K562 (cell line): ENCODE data around the gene RYR3. TPM values are rescaled to one million over a fixed set of nuclear protein-coding genes. Genes with fewer than 3 reads are reported as not detected.

ENCODE experiments used
- ATAC-seq: fragments of 200-7000 bp; cut with Tn5 transposase; 3 replicates; pipeline ENCODE4 v1.9.1; 2020; ENCODE audit warnings: moderate library complexity
- BruUV-seq: library from RNA; stranded (reverse); fragments of 400-500 nt; replicated peaks from 2 replicates; lab custom pipeline; 2021; lab: Mats Ljungman, UMichigan
- CTCF ChIA-PET: fragments of 300-600 bp; formaldehyde crosslinking; extraction: SDS; loops from one replicate; lab custom pipeline; 2021; ENCODE audit warnings: low intra/inter-chr PET ratio; lab: Yijun Ruan, JAX
- POLR2A ChIA-PET: fragments of 300-600, 350-650 bp; sonication (Branson Sonifier 250); formaldehyde crosslinking; extraction: SDS; loops from one replicate; lab custom pipeline; 2021; ENCODE audit warnings: antibody characterized with exemption, inconsistent platforms; lab: Yijun Ruan, JAX
- DNase-seq, 4 experiments: peaks; one replicate each; pipeline versions ENCODE4 v3.0.0 to v3.0.0-alpha.2; 2011 to 2018; ENCODE audit warnings: low spot score in 3 of 4, mixed read lengths in 3 of 4; ENCODE audit errors: extremely low read depth in 1 of 4
- FAIRE-seq: peaks from 2 replicates; lab custom pipeline; 2011; peaks lifted over from hg19 to GRCh38; lab: Jason Lieb, UNC
- H2AFZ ChIP-seq: 2 replicates; pipeline ENCODE4 v1.6.0; 2011; ENCODE audit warnings: low read depth, low read length, control low read depth, inconsistent platforms
- H3K27ac ChIP-seq: fragments of 200-600 bp; 3 replicates; pipeline ENCODE4 v1.8.0; 2011; ENCODE audit warnings: low read depth, mild to moderate bottlenecking, control low read depth, inconsistent platforms, low read length, moderate library complexity, mixed read lengths; ENCODE audit errors: extremely low read depth
- H3K27me3 ChIP-seq, 2 experiments: fragments of 300-600 bp in 1 of 2; 2 replicates in 1 of 2; 3 replicates in 1 of 2; pipeline versions ENCODE4 v1.6.0 to v1.8.0; 2011; ENCODE audit warnings: inconsistent platforms in 2 of 2, low read length in 2 of 2, mild to moderate bottlenecking in 1 of 2, mixed read lengths in 1 of 2, moderate library complexity in 1 of 2; ENCODE audit not compliant: control insufficient read depth in 2 of 2, insufficient read depth in 2 of 2
- H3K36me3 ChIP-seq: fragments of 300-600 bp; 3 replicates; pipeline ENCODE4 v1.8.0; 2011; ENCODE audit warnings: mild to moderate bottlenecking, low read length, inconsistent platforms; ENCODE audit not compliant: control insufficient read depth, insufficient read depth
- H3K4me1 ChIP-seq, 2 experiments: fragments of 200-600 bp in 1 of 2; replicated peaks in 1 of 2; 2 replicates in 1 of 2; 3 replicates in 1 of 2; pipeline versions ENCODE4 v1.5.1 to v1.8.0; 2011; ENCODE audit warnings: inconsistent platforms in 2 of 2, low read length in 2 of 2, mild to moderate bottlenecking in 1 of 2, mixed read lengths in 1 of 2, moderate library complexity in 1 of 2; ENCODE audit not compliant: control insufficient read depth in 2 of 2, insufficient read depth in 2 of 2
- H3K4me2 ChIP-seq: 2 replicates; pipeline ENCODE4 v1.6.1; 2011; ENCODE audit warnings: low read length, control low read depth, inconsistent platforms, mixed read lengths; ENCODE audit not compliant: insufficient read depth
- H3K4me3 ChIP-seq: fragments of 200-600 bp; sonication (generic), shearing (Covaris generic); 2 replicates; pipeline ENCODE4 v1.5.1; 2016; ENCODE audit warnings: control low read depth, inconsistent platforms
- H3K79me2 ChIP-seq: fragments of 200-600 bp; 3 replicates; pipeline ENCODE4 v1.8.0; 2011; ENCODE audit warnings: low read length, inconsistent platforms; ENCODE audit not compliant: control insufficient read depth, insufficient read depth
- H3K9ac ChIP-seq, 2 experiments: 2 replicates each; pipeline versions ENCODE4 v1.6.0 to v1.6.1; 2011; ENCODE audit warnings: low read depth in 2 of 2, low read length in 2 of 2, control low read depth in 1 of 2, inconsistent platforms in 1 of 2, mild to moderate bottlenecking in 1 of 2, mixed read lengths in 1 of 2; ENCODE audit not compliant: insufficient read depth in 1 of 2
- H3K9me1 ChIP-seq: one replicate; pipeline ENCODE4 v1.6.0; 2011; ENCODE audit warnings: inconsistent platforms, mild to moderate bottlenecking, low read length, moderate library complexity; ENCODE audit not compliant: control insufficient read depth, insufficient read depth
- H3K9me3 ChIP-seq: replicated peaks from 2 replicates; pipeline ENCODE4 v1.5.1; 2011; ENCODE audit warnings: low read depth, low read length, inconsistent platforms; ENCODE audit not compliant: control insufficient read depth, insufficient read depth
- H4K20me1 ChIP-seq: replicated peaks from 2 replicates; pipeline ENCODE4 v1.6.1; 2011; ENCODE audit warnings: low read length, inconsistent platforms, mixed read lengths; ENCODE audit not compliant: control insufficient read depth, insufficient read depth
- MCM3 ChIP-seq: fragments of 450-650 bp; IDR thresholded peaks from 2 replicates; pipeline ENCODE4 v1.6.1; 2016
- PRMT5 ChIP-seq: sonication (generic); formaldehyde crosslinking; IDR thresholded peaks from 2 replicates; pipeline ENCODE4 v1.5.0; 2020; ENCODE audit warnings: missing genetic modification reagents
- TSC22D4 ChIP-seq: fragments of 450-650 bp; IDR thresholded peaks from 2 replicates; pipeline ENCODE4 v1.6.1; 2016; ENCODE audit warnings: missing genetic modification characterization, missing biosample characterization, control low read depth
- WGBS: fragments of 100-300 bp; shearing (Covaris generic); methylation state at CpG from one replicate; pipeline ENCODE4 v1.1.6; 2016; ENCODE audit warnings: low coverage, mixed read lengths; ENCODE audit not compliant: insufficient coverage; ENCODE audit errors: missing lambda C conversion rate; 5-methylcytosine and 5-hydroxymethylcytosine counted together
- in situ Hi-C: fragments of 300-500 bp; cut with MboI; formaldehyde crosslinking; loops from 4 replicates; pipeline ENCODE4 v1.15.0; 2018; ENCODE audit warnings: inconsistent platforms, mixed read lengths
- intact Hi-C: fragments of 100-400 bp; cut with micrococcal nuclease; formaldehyde crosslinking; loops from 2 replicates; pipeline ENCODE4 v1.14.2; 2022
- polyA plus RNA-seq, 8 experiments: library from polyadenylated mRNA; depleted of rRNA in 4 of 8; stranded (reverse) in 5 of 8; unstranded in 3 of 8; fragments of >200 nt; fragmentation: Nextera tagmentation in 2 of 8; fragmentation: Illumina TruSeq in 1 of 8; extraction: Ambion mirVana in 2 of 8; extraction: Trizol in 1 of 8; gene quantifications; 2 replicates each; pipeline versions ENCODE4 v1.2.1 to v1.2.3, GENCODE V29; 2011 to 2014; ENCODE audit warnings: inconsistent platforms in 1 of 8, missing spikeins in 1 of 8
- total RNA-seq, 7 experiments: library from RNA; depleted of rRNA in 6 of 7; stranded (reverse); fragments of >200 nt in 6 of 7; fragmentation: Illumina TruSeq in 2 of 7; extraction: Trizol in 2 of 7; gene quantifications; 2 replicates each; pipeline versions ENCODE4 v1.2.1 to v1.2.3, GENCODE V29; 2011 to 2021; ENCODE audit warnings: low replicate concordance in 1 of 7
- TF ChIP-seq, protein P1 (sequence below): sonication (generic); formaldehyde crosslinking; IDR thresholded peaks from 2 replicates; pipeline ENCODE4 v1.8.0; 2022; ENCODE audit warnings: mild to moderate bottlenecking, missing genetic modification reagents
- TF ChIP-seq, protein P2 (sequence below): fragments of 250-450 bp; sonication (Bioruptor Pico); IDR thresholded peaks from 2 replicates; pipeline ENCODE4 v1.4.0; 2020; ENCODE audit warnings: mild to moderate bottlenecking, moderate library complexity, borderline replicate concordance
- TF ChIP-seq, protein P3 (sequence below): fragments of 250-450 bp; sonication (Bioruptor Pico); IDR thresholded peaks from 2 replicates; pipeline ENCODE4 v1.4.0; 2020

The RYR3 gene
- total and polyA plus RNA-seq, 9 of the 15 experiments (the other 6 are each of a cell fraction or from before 2014, with no cell fraction given) = 0.04 TPM; not detected in 8

DNA sequence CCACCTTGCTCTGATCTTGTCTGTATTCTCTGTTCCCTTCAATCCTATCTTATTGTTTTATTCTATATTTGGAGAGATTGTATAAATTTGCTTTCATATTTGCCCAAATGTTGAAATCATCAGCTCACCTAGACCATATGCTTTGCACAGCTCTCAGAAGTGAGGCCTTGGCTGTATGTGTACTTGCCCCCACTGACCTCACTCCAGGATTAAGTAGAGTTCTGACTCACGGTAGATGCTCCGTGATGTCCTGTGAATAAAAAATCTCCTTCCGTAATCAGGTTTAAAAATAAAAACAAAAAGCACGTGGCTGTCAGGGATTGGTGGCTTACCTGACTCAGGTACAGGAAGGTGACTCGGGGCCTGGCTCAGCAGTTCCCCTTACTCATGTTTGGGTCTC is 162.2 kb downstream of the RYR3 start:
- H3K9me1 ChIP-seq = no peaks in the 10 kb centered on the region
- H3K9me3 ChIP-seq = no peaks in the 10 kb centered on the region
- DNase-seq = no peak
- TF ChIP-seq, protein P1, sequence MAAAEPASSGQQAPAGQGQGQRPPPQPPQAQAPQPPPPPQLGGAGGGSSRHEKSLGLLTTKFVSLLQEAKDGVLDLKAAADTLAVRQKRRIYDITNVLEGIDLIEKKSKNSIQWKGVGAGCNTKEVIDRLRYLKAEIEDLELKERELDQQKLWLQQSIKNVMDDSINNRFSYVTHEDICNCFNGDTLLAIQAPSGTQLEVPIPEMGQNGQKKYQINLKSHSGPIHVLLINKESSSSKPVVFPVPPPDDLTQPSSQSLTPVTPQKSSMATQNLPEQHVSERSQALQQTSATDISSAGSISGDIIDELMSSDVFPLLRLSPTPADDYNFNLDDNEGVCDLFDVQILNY (CRISPR knock-in tag) = no peak
- no peak for TF ChIP-seq TSC22D4 (tag)
- TF ChIP-seq, protein P2, sequence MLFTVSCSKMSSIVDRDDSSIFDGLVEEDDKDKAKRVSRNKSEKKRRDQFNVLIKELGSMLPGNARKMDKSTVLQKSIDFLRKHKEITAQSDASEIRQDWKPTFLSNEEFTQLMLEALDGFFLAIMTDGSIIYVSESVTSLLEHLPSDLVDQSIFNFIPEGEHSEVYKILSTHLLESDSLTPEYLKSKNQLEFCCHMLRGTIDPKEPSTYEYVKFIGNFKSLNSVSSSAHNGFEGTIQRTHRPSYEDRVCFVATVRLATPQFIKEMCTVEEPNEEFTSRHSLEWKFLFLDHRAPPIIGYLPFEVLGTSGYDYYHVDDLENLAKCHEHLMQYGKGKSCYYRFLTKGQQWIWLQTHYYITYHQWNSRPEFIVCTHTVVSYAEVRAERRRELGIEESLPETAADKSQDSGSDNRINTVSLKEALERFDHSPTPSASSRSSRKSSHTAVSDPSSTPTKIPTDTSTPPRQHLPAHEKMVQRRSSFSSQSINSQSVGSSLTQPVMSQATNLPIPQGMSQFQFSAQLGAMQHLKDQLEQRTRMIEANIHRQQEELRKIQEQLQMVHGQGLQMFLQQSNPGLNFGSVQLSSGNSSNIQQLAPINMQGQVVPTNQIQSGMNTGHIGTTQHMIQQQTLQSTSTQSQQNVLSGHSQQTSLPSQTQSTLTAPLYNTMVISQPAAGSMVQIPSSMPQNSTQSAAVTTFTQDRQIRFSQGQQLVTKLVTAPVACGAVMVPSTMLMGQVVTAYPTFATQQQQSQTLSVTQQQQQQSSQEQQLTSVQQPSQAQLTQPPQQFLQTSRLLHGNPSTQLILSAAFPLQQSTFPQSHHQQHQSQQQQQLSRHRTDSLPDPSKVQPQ (CRISPR knock-in tag) = no peak
- TF ChIP-seq PRMT5 (CRISPR knock-in tag) = no peak
- TF ChIP-seq, protein P3, sequence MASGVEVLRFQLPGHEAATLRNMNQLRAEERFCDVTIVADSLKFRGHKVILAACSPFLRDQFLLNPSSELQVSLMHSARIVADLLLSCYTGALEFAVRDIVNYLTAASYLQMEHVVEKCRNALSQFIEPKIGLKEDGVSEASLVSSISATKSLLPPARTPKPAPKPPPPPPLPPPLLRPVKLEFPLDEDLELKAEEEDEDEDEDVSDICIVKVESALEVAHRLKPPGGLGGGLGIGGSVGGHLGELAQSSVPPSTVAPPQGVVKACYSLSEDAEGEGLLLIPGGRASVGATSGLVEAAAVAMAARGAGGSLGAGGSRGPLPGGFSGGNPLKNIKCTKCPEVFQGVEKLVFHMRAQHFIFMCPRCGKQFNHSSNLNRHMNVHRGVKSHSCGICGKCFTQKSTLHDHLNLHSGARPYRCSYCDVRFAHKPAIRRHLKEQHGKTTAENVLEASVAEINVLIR (CRISPR knock-in tag) = no peak
- no peak for TF ChIP-seq MCM3
- WGBS = 0% methylated on average over 5 of the region's 5 CpGs
- in situ Hi-C loops (no loop called here), intact Hi-C loops (no loop called here)
- H3K27ac ChIP-seq = no peak overlapping the region
- no peaks in the 10 kb centered on the region for H3K4me1 ChIP-seq
- no peak for FAIRE-seq
- H3K4me3 ChIP-seq = no peak overlapping the region
- no TSS peak for BruUV-seq
- no peak for ATAC-seq
- H3K4me2 ChIP-seq = no peak overlapping the region
- CTCF ChIA-PET = no interaction called here
- no peaks in the 10 kb centered on the region; a peak in 1 of 5 replicates for H3K27me3 ChIP-seq
- H4K20me1 ChIP-seq = no peaks in the 10 kb centered on the region
- no peak overlapping the region for H2AFZ ChIP-seq
- H3K9ac ChIP-seq = no peak overlapping the region
- no peaks in the 10 kb centered on the region for H3K36me3 ChIP-seq
- POLR2A ChIA-PET = interaction anchor here (0.8 kb wide), 1 partner anchor 118 kb away, joined by 3 read pairs; no protein-coding TSS in a partner anchor
- no peaks in the 10 kb centered on the region for H3K79me2 ChIP-seq
